NCI-H1930 (cell line): ENCODE data around the gene POTEH.
"Not testable (repeated sequence)": the region's sequence is repeated elsewhere in the genome, so short reads cannot be mapped to it uniquely, and the experiment has no call there.

Experiments
- DNase-seq, 2 experiments: peaks; one replicate each; lab custom pipeline; 2025; lab: John Stamatoyannopoulos, UW

POTEH gene

DNA sequence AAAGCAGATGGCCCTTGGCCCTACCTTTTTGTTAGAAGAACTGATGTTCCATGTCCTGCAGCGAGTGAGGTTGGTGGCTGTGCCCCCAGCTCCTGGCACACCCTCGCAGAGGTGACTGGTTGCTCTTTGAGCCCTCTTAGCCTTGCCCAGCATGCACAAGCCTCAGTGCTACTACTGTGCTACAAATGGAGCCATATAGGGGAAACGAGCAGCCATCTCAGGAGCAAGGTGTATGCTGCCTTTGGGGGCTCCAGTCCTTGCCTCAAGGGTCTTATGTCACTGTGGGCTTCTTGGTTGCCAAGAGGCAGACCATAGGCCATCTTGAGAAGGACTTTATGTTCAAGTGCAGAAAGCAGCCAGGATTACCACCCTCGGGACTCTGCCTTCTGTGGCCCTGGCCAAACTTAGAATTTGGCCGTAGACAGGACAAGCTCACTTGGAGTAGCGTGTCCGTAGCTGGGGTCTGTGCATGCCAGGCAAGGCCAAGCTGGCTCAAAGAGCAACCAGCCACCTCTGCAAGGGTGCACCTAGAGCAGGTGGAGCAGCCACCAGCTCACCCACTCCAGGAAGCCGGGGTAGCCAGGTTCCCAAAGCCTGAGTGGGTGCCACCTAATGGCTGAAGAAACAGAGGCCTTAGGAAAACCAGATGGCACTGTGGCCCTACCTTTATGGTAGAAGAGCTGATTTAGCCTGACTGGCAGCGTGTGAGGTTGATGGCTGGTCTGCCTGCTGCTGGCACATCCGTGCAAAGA is 48.5 kb downstream of the POTEH start:
- DNase-seq = not testable (repeated sequence)

DNA sequence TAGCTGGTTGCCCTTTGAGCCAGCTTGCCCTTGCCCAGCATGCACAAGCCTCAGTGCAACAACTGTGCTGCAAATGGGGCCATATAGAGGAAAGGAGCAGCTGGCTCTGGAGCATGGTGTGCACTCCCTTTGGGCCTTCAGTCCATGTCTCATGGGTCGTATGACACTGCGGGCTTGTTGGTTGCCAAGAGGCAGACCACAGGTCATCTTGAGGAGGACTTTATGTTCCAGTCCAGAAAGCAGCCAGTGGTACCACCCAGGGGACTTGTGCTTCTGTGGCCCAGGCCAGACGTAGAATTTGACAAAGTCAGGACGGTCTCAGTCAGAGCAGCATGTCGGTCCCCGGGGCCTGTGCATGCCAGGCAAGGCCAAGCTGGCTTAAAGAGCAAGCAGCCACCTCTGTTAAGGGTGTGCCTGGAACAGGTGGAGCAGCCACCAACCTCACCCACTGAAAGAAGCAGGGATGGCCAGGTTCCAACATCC is 49.1 kb downstream of the POTEH start:
- not testable (repeated sequence) for DNase-seq

DNA sequence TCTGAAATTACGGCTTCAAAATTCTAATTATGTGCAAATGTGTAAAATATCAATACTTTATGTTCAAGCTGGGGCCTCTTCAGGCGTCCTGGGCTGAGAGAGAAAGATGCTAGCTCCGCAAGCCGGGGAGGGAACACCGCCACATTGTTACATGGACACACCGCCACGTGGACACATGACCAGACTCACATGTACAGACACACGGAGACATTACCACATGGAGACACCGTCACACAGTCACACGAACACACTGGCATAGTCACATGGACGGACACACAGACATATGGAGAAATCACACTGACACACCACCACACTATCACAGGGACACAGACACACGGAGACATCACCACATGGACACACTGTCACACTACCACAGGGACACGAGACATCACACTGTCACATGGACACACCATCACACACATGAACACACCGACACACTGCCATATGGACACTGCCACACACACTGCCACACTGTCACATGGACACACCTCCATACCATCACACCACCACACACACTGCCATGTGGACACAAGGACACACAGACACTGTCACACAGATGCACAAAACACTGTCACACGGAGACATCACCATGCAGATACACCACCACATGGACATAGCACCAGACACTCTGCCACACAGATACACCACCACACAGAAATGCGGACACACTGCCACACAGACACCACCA is 58.0 kb downstream of the POTEH start:
- DNase-seq = not testable (repeated sequence)

DNA sequence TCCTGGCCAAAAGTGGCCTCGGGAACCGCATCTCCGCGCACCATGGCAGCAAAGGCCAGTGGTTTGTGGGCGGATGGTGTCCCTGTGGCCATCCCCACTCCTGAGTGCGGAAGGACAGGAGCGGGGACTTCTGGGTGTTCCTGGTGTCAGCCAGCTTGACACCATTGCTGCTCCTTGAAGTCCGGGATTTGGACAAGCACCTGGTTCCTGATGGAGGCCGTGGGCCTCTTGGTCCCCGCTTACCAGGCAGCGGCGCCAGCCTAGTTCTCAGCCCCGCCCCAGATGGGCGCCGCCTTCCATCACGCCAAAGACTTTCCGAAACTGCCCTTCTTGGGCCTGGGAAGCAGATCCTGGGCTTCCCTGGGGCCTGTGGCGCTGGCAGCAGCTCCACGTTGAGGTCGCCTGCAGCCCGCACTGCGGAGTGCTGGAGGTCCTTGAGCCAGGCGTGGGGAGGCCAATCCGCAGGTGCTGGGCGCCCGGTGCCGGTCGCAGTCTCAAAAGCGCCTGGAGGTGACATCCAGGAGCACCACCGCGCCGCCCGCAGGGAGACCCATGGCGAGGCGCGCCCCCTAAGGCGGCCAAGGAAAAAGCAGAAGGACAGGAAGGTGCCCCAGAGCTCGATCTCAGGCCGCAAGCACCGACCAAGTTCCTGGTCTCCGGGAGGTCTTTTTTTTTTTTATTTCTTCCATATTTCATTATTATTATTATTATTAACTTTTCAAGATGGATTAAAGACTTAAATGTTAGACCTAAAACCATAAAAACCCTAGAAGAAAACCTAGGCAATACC is 59.5 kb downstream of the POTEH start:
- not testable (repeated sequence) for DNase-seq

GRCh38 chr22:15759443-15760097 is 69.7 kb downstream of the POTEH start:
- not testable (repeated sequence) for DNase-seq

DNA sequence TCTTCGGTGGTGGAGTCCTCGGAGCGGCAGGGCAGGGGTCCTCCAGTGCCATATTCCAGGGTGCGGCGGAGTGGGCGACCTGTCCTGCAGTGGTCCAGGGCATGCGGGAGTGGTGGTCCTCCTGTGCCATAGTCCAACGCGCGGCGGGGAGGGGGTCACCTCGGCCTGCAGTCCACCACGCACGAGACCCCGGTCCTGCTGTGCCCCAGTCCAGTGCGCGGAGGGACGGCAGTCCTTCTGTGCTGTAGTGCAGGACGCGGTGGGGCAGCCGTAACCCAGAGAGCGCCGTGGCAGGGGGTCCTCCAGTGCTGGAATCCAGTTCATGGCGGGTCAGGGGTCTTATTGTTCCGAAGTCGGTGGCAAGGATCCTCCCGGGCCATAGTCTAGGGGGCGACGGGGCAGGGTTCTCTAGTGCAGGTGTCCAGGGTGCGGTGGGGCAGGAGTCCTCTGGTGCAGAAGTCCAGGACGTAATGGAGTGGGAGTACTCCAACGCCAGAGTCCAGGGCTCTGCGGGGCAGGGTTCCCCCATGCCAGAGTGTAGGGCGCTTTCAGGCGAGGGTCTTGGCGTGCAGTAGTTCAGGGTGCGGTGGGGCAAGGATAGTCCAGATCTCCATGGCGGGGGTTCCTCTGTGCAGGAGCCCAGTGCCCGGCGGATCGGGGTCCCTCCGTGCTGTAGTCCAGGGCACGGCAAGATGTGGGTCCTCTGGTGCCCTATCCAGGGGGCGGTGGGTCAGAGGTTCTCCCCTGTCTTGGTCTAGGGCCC is 70.7 kb downstream of the POTEH start:
- not testable (repeated sequence) for DNase-seq

- DNase-seq = not testable (repeated sequence)
Measured at GRCh38 chr22:15761151-15761777, 71.4 kb downstream of the POTEH start.

- not testable (repeated sequence) for DNase-seq
Measured at GRCh38 chr22:15763559-15763958, 73.7 kb downstream of the POTEH start.
